Stimulated activated memory B cell treated with anti-CD40 and anti-IgM and Interleukin-4, amounts not matched to agents 10 μg/mL and 1 μg/mL and 100 μg/mL, for 72 hours (primary cell): ENCODE results near the gene VPS39.
A peak's percentile ranks its signal among the peaks of the same experiment; 100 is the strongest.
"Not testable (repeated sequence)": the region's sequence is repeated elsewhere in the genome, so short reads cannot be mapped to it uniquely, and the experiment has no call there.

ENCODE experiments used
- ATAC-seq: fragments of 150-1000 bp; cut with Tn5 transposase; 2 replicates; pipeline ENCODE4 v1.10.0; 2021
- H3K27ac Mint-ChIP-seq: one replicate; pipeline ENCODE4 v1.8.0; 2022; ENCODE audit warnings: mild to moderate bottlenecking, mixed read lengths
- H3K27me3 Mint-ChIP-seq: one replicate; pipeline ENCODE4 v1.8.0; 2022; ENCODE audit warnings: mixed read lengths
- H3K36me3 Mint-ChIP-seq: one replicate; pipeline ENCODE4 v1.8.0; 2022; ENCODE audit warnings: mixed read lengths
- H3K4me1 Mint-ChIP-seq: one replicate; pipeline ENCODE4 v1.8.0; 2022; ENCODE audit warnings: mixed read lengths
- H3K4me3 Mint-ChIP-seq: one replicate; pipeline ENCODE4 v1.8.0; 2022; ENCODE audit warnings: mild to moderate bottlenecking, moderate library complexity, mixed read lengths
- H3K9me3 Mint-ChIP-seq: one replicate; pipeline ENCODE4 v1.8.0; 2022; ENCODE audit warnings: mixed read lengths

Gene VPS39, protein sequence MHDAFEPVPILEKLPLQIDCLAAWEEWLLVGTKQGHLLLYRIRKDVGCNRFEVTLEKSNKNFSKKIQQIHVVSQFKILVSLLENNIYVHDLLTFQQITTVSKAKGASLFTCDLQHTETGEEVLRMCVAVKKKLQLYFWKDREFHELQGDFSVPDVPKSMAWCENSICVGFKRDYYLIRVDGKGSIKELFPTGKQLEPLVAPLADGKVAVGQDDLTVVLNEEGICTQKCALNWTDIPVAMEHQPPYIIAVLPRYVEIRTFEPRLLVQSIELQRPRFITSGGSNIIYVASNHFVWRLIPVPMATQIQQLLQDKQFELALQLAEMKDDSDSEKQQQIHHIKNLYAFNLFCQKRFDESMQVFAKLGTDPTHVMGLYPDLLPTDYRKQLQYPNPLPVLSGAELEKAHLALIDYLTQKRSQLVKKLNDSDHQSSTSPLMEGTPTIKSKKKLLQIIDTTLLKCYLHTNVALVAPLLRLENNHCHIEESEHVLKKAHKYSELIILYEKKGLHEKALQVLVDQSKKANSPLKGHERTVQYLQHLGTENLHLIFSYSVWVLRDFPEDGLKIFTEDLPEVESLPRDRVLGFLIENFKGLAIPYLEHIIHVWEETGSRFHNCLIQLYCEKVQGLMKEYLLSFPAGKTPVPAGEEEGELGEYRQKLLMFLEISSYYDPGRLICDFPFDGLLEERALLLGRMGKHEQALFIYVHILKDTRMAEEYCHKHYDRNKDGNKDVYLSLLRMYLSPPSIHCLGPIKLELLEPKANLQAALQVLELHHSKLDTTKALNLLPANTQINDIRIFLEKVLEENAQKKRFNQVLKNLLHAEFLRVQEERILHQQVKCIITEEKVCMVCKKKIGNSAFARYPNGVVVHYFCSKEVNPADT

DNA sequence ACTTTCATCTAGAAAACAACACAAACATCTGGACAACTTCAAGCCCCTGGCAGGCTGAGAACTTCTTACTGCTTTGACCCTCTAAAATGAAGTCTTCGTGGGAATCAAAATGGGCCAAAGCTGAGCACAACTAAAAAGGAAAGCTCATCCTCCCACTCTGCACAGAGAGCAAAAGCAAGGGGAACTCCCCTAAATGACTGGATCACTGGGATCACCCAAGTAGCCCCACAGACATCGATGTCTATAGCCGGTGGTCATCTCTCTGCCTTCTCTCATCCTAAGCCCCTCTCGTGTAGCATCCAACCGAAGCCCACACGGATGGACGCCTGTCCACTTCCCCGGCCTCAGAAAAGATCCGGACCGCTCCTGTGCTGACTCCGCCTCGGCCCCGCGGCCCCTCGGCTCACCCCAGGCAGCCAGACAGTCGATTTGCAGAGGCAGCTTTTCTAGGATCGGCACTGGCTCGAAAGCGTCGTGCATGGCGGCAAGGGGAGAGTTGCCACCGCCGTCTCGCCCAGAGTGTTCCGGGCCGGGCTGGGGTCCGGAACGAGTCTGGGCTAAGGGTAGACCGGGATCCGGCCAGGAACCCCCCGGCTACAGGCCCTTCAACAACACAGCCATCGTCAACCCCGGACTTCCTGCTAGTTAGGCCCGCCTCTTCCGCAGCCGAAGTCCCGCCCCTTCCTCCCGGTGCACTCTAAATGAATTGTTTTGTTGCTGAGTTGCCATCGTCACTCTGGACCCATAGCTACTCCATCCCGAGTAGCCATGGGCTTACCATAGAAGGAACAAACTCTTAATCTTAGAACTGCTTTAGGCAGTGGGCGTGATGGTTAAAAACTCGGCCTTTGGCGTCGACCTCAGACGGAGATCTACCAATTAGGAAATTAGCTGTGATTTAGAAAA lies at the start of gene VPS39:
TSS of gene VPS39 (minus strand) at position 631 of the 906 bp plus-strand sequence. CDS start at position 480, 151 bp downstream.
- Mint-ChIP-seq H3K27ac (peak within 1 kb of the TSS; percentile 95), H3K4me1 (peaks cover 45% of the 10 kb centered on the region), H3K9me3 (no peaks in the 10 kb centered on the region), H3K27me3 (no peaks in the 10 kb centered on the region), H3K4me3 (peak within 1 kb of the TSS; percentile 97), H3K36me3 (peaks cover 28% of the 10 kb centered on the region)
- peak; percentile 99 for ATAC-seq

DNA sequence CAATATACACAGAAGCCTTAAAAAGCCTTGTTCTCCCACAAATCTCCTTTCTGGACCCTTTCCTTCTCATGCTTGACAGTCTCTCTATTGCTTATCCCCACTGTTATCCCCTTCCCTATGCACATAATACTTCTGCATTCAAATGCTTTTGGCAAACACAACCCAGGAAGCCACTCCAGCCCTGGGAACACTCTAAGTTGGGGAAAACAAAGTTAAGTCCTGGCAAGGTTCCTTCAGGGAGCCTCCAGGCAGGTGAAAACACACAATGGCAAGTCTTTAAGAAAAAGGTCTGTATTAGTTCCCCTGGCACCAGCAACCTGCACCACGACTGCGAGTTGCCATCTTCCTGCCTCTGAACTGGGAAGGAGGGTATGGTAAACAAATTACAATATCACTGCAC lies 45.2 kb upstream of the VPS39 start:
- no peak overlapping the region for H3K27ac Mint-ChIP-seq
- no peak for ATAC-seq
- H3K36me3 Mint-ChIP-seq, result peaks cover 66% of the 10 kb centered on the region
- H3K4me3 Mint-ChIP-seq, result no peak overlapping the region
- peaks cover 7% of the 10 kb centered on the region for H3K4me1 Mint-ChIP-seq
- H3K27me3 Mint-ChIP-seq, result no peaks in the 10 kb centered on the region
- H3K9me3 Mint-ChIP-seq, result peaks cover 7% of the 10 kb centered on the region

DNA sequence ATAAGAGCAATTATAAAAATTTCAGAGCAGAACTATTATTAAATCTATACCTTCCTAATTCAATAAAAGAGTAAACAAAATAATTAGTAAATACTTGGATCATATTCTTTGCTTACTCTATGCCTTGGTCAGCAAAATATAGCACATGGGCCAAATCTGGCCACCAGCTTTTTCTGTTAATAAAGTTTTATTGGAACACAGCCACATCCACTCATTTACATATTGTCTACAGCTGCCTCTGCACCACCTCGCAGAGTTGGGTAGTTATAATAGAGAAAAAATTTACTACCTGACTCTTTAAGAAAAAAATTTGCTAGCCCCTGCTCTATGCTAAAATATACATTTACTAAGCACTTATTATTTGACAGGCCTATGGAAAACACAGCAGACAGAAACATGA lies 32.7 kb upstream of the VPS39 start:
- Mint-ChIP-seq H3K36me3 (peaks cover 48% of the 10 kb centered on the region), H3K27me3 (no peaks in the 10 kb centered on the region), H3K9me3 (no peaks in the 10 kb centered on the region), H3K27ac (no peak overlapping the region), H3K4me3 (no peak overlapping the region), H3K4me1 (peaks cover 1% of the 10 kb centered on the region)
- ATAC-seq, result no peak

DNA sequence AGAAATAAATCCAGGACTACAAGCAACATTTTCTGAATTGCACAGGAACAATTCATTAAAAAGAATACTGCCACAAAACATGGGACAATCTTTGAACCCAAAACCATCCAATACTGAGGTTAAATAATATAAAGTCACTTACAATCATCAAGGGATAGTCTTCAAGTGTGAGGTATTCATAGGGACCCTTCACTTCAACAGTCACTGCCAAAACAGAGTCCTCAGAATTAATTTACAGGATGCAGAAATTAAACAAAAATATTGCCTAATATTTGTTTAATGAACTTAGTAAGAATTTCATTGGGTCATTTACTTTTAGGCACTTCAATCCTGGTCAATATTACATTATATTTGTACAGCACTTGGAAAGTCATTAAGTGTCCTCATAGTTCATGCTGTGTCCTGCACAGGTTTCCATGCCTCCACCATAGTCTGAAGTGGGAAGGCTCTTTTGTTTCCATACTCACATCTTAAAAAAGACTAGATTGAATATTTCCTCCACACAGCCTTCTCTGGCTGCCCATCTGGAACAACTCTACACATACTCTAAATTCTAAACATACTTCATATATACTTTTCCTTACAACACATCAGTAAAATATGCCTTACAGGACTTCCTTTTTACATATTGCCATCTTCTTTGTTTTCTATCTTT lies 31.6 kb upstream of the VPS39 start:
- no peaks in the 10 kb centered on the region for H3K9me3 Mint-ChIP-seq
- no peaks in the 10 kb centered on the region for H3K4me1 Mint-ChIP-seq
- H3K27ac Mint-ChIP-seq, result no peak overlapping the region
- ATAC-seq, result no peak
- peaks cover 58% of the 10 kb centered on the region for H3K36me3 Mint-ChIP-seq
- H3K27me3 Mint-ChIP-seq, result no peaks in the 10 kb centered on the region
- no peak overlapping the region for H3K4me3 Mint-ChIP-seq

DNA sequence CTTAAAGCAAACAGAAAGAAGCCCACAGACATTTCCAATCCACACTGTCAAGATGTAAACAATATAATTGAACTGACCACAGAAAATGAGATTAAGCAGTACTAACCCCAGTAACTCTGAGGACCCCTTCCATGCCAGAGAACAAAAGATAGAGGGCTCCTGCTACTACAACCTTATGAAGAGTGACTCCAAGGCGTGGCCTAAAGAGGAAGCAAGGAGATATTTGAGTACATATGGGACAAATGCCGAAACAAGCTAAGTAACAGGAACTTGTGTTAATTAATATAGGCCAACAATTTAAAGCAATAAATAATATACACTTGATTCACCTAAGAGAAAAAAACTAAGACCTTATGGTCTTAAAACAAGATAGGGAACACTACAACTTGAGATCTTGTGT lies 25.0 kb upstream of the VPS39 start:
- Mint-ChIP-seq H3K4me3 (no peak overlapping the region), H3K36me3 (peaks cover 50% of the 10 kb centered on the region), H3K9me3 (no peaks in the 10 kb centered on the region), H3K27ac (no peak overlapping the region), H3K27me3 (no peaks in the 10 kb centered on the region), H3K4me1 (no peaks in the 10 kb centered on the region)
- ATAC-seq, result no peak

DNA sequence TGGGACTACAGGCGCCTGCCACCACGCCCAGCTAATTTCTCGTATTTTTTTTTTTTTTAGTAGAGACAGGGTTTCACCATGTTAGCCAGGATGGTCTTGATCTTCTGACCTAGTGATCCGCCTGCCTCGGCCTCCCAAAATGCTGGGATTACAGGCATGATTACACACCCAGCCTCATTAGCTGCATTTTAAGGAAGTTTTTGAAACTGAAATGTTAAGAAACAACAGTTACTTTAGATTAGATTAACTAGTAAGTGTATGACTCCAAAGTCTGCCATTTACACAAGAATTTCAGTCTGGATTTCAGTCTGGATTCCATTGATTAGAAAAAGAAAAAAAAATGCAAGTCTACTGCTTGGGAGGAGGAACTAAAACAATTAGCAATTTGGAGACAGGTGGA lies 24.5 kb upstream of the VPS39 start:
- no peak overlapping the region for H3K4me3 Mint-ChIP-seq
- no peak overlapping the region for H3K27ac Mint-ChIP-seq
- no peaks in the 10 kb centered on the region for H3K27me3 Mint-ChIP-seq
- no peaks in the 10 kb centered on the region for H3K9me3 Mint-ChIP-seq
- peaks cover 50% of the 10 kb centered on the region for H3K36me3 Mint-ChIP-seq
- no peak for ATAC-seq
- no peaks in the 10 kb centered on the region for H3K4me1 Mint-ChIP-seq

DNA sequence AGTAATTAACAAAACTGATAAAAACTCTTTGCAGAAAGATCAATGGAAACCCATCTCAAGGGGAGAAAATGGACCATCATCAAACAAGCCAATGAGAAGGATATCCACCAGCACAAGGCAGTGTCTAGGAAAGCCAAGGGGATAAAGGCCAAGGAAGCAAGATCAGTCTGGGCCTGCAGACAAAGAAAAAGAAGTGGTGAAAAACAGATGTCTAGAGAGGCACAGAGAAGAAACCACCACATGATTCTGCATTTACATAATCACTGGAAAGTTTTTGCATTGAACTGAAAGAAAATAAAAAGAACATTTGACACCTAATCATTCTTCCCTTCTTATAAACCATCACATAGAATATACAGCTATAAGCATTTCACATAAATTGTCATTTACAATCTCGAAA lies 23.0 kb upstream of the VPS39 start:
- Mint-ChIP-seq H3K27me3 (no peaks in the 10 kb centered on the region), H3K27ac (no peak overlapping the region), H3K4me1 (no peaks in the 10 kb centered on the region), H3K9me3 (no peaks in the 10 kb centered on the region), H3K4me3 (no peak overlapping the region), H3K36me3 (peaks cover 43% of the 10 kb centered on the region)
- no peak for ATAC-seq

DNA sequence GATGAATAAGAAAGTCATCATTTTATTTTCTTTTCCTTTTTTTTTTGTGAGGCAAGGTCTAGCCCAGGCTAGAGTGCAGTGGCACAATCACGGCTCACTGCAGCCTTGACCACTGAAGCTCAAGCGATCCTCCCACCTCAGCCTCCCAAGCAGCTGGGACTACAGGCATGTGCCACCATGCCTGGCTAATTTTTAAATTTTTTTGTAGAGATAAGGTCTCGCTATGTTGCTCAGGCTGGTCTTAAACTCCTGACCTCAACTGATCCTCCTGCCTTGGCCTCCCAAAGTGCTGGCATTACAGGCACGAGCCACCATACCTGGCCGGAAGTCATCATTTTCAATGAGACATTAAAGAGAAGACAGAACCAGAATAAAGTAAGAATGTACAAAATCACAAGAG lies 20.9 kb upstream of the VPS39 start:
- H3K4me1 Mint-ChIP-seq, H3K27me3 Mint-ChIP-seq, H3K4me3 Mint-ChIP-seq, ATAC-seq, H3K27ac Mint-ChIP-seq, H3K9me3 Mint-ChIP-seq: not testable (repeated sequence)
- peaks cover 44% of the 10 kb centered on the region for H3K36me3 Mint-ChIP-seq

DNA sequence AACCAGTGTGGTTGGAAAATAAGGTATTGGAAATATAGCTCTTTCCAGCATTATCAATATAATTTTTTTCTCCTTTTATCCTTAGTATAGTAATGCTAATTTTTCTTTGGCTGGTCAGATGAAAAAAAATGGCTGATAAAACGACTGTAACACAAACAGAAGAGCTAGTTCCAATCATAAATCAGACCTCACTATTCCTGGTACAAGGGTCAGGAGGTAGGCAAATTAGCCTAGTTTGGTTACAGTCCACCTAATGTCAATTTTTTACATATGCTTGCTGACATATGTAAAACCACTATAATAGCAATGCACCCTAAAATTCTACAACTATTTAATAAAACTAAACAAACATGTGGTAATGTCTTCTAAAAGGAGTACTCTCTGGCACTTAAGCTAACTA lies 19.9 kb upstream of the VPS39 start:
- no peak overlapping the region for H3K27ac Mint-ChIP-seq
- H3K27me3 Mint-ChIP-seq, result no peaks in the 10 kb centered on the region
- no peak overlapping the region for H3K4me3 Mint-ChIP-seq
- no peak for ATAC-seq
- no peaks in the 10 kb centered on the region for H3K4me1 Mint-ChIP-seq
- peaks cover 43% of the 10 kb centered on the region for H3K36me3 Mint-ChIP-seq
- no peaks in the 10 kb centered on the region for H3K9me3 Mint-ChIP-seq

DNA sequence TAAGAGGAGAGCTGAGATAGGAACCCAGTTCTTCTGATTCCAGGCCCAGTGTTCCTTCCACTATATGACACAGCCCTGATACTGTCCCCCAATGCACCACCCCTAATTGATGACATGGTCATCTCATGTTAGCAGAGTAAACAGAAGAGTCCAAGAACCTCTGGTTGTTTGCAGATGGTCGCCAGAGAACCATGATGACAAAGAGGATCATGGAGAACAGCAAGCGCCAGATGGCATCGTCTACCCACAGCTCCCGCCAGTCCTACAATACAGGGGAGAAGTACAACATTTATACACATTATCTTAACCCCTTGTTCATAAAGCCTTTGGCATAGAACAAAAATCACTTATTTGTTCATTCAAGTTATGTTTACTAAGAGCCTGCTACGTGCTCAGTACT lies 18.5 kb upstream of the VPS39 start:
- Mint-ChIP-seq H3K27me3 (no peaks in the 10 kb centered on the region), H3K9me3 (no peaks in the 10 kb centered on the region), H3K4me3 (no peak overlapping the region), H3K4me1 (no peaks in the 10 kb centered on the region), H3K36me3 (peaks cover 42% of the 10 kb centered on the region), H3K27ac (no peak overlapping the region)
- ATAC-seq, result no peak

DNA sequence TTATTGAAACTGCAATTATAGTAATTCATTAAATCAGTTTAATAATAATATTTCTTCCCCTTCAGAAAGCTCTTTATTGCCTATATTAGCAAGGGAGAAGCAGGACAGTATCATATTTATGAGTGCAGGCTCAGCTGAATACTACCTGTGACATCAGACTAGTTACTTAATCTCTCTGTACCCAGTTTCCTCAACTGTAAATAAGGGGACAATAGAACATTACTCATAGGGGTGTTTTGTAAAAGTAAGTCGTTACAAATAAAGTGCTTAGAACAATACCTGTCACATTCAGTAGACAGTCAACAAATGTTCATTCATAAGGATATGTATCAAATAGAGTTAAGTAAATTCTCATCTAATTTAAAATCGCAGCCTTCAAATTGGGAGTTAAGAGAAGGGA lies 12.1 kb upstream of the VPS39 start:
- Mint-ChIP-seq H3K36me3 (peaks cover 49% of the 10 kb centered on the region), H3K27me3 (no peaks in the 10 kb centered on the region), H3K4me3 (no peak overlapping the region), H3K4me1 (peaks cover 15% of the 10 kb centered on the region), H3K9me3 (no peaks in the 10 kb centered on the region), H3K27ac (no peak overlapping the region)
- no peak for ATAC-seq

DNA sequence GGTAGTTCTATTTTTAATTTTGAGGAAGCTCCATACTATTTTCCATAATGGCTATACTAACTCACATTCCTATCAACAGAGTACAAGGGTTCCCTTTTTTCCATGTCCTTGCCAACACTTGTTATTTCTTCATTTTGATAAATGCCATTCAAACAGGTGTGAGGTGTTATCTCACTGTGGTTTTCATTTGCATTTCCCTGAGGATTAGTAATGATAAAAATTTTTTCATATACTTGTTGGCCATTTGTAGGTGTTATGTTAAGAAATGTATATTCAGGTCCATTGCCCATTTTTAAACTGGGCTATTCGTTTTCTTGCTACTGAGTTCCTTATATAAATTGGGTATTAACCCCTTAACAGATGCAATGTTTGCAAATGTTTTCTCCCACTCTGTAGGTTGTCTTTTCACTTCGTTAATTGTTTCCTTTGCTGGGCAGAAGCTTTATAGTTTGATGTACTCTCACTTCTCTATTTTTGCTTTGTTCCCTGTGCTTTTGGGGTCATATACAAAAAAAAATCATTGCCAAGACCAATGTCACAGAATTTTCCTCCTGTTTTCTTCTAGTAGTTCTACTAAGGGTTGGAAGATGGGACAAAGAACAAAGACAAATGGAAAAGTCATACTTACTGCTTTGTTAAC lies 11.0 kb upstream of the VPS39 start:
- Mint-ChIP-seq H3K9me3 (no peaks in the 10 kb centered on the region), H3K4me3 (no peak overlapping the region), H3K36me3 (peaks cover 48% of the 10 kb centered on the region), H3K4me1 (peaks cover 15% of the 10 kb centered on the region), H3K27me3 (no peaks in the 10 kb centered on the region), H3K27ac (peak overlapping the region; percentile 52)
- peak; percentile 73 for ATAC-seq

DNA sequence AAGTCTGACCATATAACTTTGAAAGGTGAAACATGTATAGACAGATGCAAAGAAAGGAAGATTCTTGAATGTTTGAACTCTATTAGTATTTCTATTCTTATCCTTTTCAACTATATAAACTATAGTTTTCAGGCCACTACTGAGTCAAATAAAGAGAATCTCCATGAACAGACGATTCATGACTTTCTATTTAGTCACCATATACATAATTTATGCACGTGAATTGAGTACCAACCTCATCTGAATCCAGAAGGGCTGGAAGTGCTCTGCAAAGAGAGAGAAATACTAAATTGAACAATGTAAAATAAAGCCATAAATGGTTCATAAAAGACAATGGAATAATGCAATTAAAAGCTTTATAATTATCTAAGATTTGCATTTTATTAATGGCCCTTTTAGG lies 9.5 kb upstream of the VPS39 start:
- ATAC-seq, result no peak
- peaks cover 15% of the 10 kb centered on the region for H3K4me1 Mint-ChIP-seq
- no peaks in the 10 kb centered on the region for H3K9me3 Mint-ChIP-seq
- H3K4me3 Mint-ChIP-seq, result no peak overlapping the region
- H3K36me3 Mint-ChIP-seq, result peaks cover 58% of the 10 kb centered on the region
- no peak overlapping the region for H3K27ac Mint-ChIP-seq
- H3K27me3 Mint-ChIP-seq, result no peaks in the 10 kb centered on the region
